ENCODE data around the gene RGS13. TPM values are rescaled to one million over a fixed set of nuclear protein-coding genes. Genes with fewer than 3 reads are reported as not detected.
A peak's percentile ranks its signal among the peaks of the same experiment; 100 is the strongest.

The RGS13 gene
- total RNA-seq, 1 donor, result not detected

- no peak overlapping the region for H3K4me3 ChIP-seq (ENCODE audit: low read depth, low read length)
- TF ChIP-seq CTCF (IDR thresholded peaks at IDR 0.05; ENCODE audit: insufficient read depth, low read length), result no peak
- DNase-seq (ENCODE audit: low read depth), result no peak
These were observed 3.8 kb upstream of the RGS13 start for GRCh38 chr1:192632188-192632587.

GRCh38 chr1:192632641-192633532 is 3.1 kb upstream of the RGS13 start:
- no peak for DNase-seq (ENCODE audit: low read depth)
- TF ChIP-seq CTCF (IDR thresholded peaks at IDR 0.05; ENCODE audit: insufficient read depth, low read length), result no peak
- no peak overlapping the region for H3K4me3 ChIP-seq (ENCODE audit: low read depth, low read length)

GRCh38 chr1:192633533-192634253 is 2.3 kb upstream of the RGS13 start:
- DNase-seq (ENCODE audit: low read depth), result no peak
- TF ChIP-seq CTCF (IDR thresholded peaks at IDR 0.05; ENCODE audit: insufficient read depth, low read length), result no peak
- H3K4me3 ChIP-seq (ENCODE audit: low read depth, low read length), result no peak overlapping the region

- DNase-seq (ENCODE audit: low read depth), result no peak
- no peak overlapping the region for H3K4me3 ChIP-seq (ENCODE audit: low read depth, low read length)
- no peak for TF ChIP-seq CTCF (IDR thresholded peaks at IDR 0.05; ENCODE audit: insufficient read depth, low read length)
These were observed 906 bp upstream of the RGS13 start for GRCh38 chr1:192635041-192635440.

GRCh38 chr1:192639607-192640368 is 3.8 kb downstream of the RGS13 start:
- H3K4me3 ChIP-seq (ENCODE audit: low read depth, low read length), result no peak overlapping the region
- peak; percentile 55 for DNase-seq (ENCODE audit: low read depth)
- TF ChIP-seq CTCF (IDR thresholded peaks at IDR 0.05; ENCODE audit: insufficient read depth, low read length), result no peak

GRCh38 chr1:192652159-192652558 is 16.2 kb downstream of the RGS13 start:
- no peak overlapping the region for H3K4me3 ChIP-seq (ENCODE audit: low read depth, low read length)
- DNase-seq (ENCODE audit: low read depth), result no peak
- no peak for TF ChIP-seq CTCF (IDR thresholded peaks at IDR 0.05; ENCODE audit: insufficient read depth, low read length)

Measured in fibroblast of the aortic adventitia (primary cell).